Natural killer cell (primary cell): ENCODE results near the gene CEP350. TPM values are rescaled to one million over a fixed set of nuclear protein-coding genes. Genes with fewer than 3 reads are reported as not detected.

Experiments
- ATAC-seq, 3 donors: fragments of 150-1000 bp in 2 of 3; fragments of 200-7000 bp in 1 of 3; cut with Tn5 transposase; 1 replicate in 1 of 3; 2 replicates in 2 of 3; pipeline ENCODE4 v1.10.0; 2021; ENCODE audit warnings: mild to moderate bottlenecking in 2 of 3, moderate library complexity in 2 of 3
- DNase-seq, 2 donors: peaks; one replicate each; pipeline versions ENCODE4 v3.0.0 to v3.0.0-alpha.2; 2013 to 2021; ENCODE audit warnings: mixed read lengths in 1 of 2
- H3K27ac ChIP-seq: one replicate; pipeline ENCODE4 v1.5.1; 2013; ENCODE audit warnings: mild to moderate bottlenecking, low read length
- H3K27me3 ChIP-seq: one replicate; pipeline ENCODE4 v1.6.1; 2013; ENCODE audit warnings: low read length; ENCODE audit not compliant: control insufficient read depth, insufficient read depth
- H3K36me3 ChIP-seq: one replicate; pipeline ENCODE4 v1.6.1; 2013; ENCODE audit warnings: low read length; ENCODE audit not compliant: control insufficient read depth, insufficient read depth
- H3K4me1 ChIP-seq: one replicate; pipeline ENCODE4 v1.6.1; 2013; ENCODE audit warnings: low read length; ENCODE audit not compliant: control insufficient read depth, insufficient read depth
- H3K4me3 ChIP-seq: one replicate; pipeline ENCODE4 v1.5.1; 2013; ENCODE audit warnings: low read length
- H3K9me3 ChIP-seq: one replicate; pipeline ENCODE4 v1.6.1; 2013; ENCODE audit warnings: low read length; ENCODE audit not compliant: control insufficient read depth, insufficient read depth
- H3K27ac Mint-ChIP-seq, 2 donors: one replicate each; pipeline ENCODE4 v1.8.0; 2022; ENCODE audit warnings: mild to moderate bottlenecking in 2 of 2, mixed read lengths in 2 of 2, moderate library complexity in 1 of 2
- H3K27me3 Mint-ChIP-seq, 2 donors: one replicate each; pipeline ENCODE4 v1.8.0; 2022; ENCODE audit warnings: low read depth in 2 of 2, mixed read lengths in 2 of 2
- H3K36me3 Mint-ChIP-seq: one replicate; pipeline ENCODE4 v1.8.0; 2022; ENCODE audit warnings: mixed read lengths
- H3K4me1 Mint-ChIP-seq, 2 donors: one replicate each; pipeline ENCODE4 v1.8.0; 2022; ENCODE audit warnings: mixed read lengths in 2 of 2
- H3K4me3 Mint-ChIP-seq: one replicate; pipeline ENCODE4 v1.8.0; 2022; ENCODE audit warnings: mild to moderate bottlenecking, moderate library complexity, mixed read lengths
- H3K9me3 Mint-ChIP-seq, 2 donors: one replicate each; pipeline ENCODE4 v1.8.0; 2022; ENCODE audit warnings: mixed read lengths in 2 of 2
- WGBS: methylation state at CpG from one replicate; pipeline ENCODE4 v1.1.7; 2013; ENCODE audit warnings: missing lambda C conversion rate; ENCODE audit not compliant: insufficient coverage; 5-methylcytosine and 5-hydroxymethylcytosine counted together
- intact Hi-C: fragments of 100-400 bp; cut with micrococcal nuclease; formaldehyde crosslinking; loops from one replicate; pipeline ENCODE4 v1.14.2; 2022
- total RNA-seq, 4 donors: library from RNA; stranded (reverse); fragments of 120-200 nt in 1 of 4; gene quantifications; one replicate each; pipeline versions ENCODE4 v1.2.3 to v1.2.4, GENCODE V29; 2013 to 2022
- TF ChIP-seq, protein P1 (sequence below): fragments of 200-600 bp; IDR thresholded peaks from one replicate; pipeline ENCODE4 v1.8.0; 2022; ENCODE audit warnings: antibody characterized with exemption

CEP350 gene
- total RNA-seq, 3 donors from 2014 or later (not counting 1 experiment from before 2014, with no cell fraction given): 66.9 to 83.7 (median 75.3) TPM

DNA sequence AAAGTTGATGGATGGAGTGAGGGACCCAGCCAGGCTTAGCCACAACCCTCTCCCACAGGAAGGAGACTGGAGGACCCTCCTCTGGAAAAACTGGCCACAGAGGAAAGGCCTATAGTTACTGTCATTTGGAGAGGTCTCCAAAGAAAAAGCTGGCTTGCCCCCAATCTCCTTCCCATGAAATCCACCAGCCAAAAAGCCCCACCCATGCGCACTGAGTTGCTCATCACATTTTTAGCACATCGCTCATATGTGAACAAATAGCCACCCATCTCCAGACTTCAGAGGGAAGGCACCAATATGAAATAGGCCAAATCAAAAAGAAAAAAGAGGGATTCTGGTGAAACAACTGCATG, 163.1 kb downstream of the CEP350 start:
- Histone ChIP-seq H3K36me3 (peaks cover 2% of the 10 kb centered on the region), H3K27me3 (no peaks in the 10 kb centered on the region), H3K9me3 (no peaks in the 10 kb centered on the region), H3K4me1 (no peaks in the 10 kb centered on the region), H3K27ac (no peak overlapping the region), H3K4me3 (no peak overlapping the region)
- 71% methylated on average over 2 of the region's 2 CpGs for WGBS
- H3K4me1 Mint-ChIP-seq: peaks cover 2% of the 10 kb centered on the region in 2 donors
- peaks cover 0 to 2% of the 10 kb centered on the region in 2 donors for H3K27me3 Mint-ChIP-seq
- intact Hi-C loops: no loop called here
- H3K36me3 Mint-ChIP-seq: no peaks in the 10 kb centered on the region
- DNase-seq (no peak), ATAC-seq (no peak)
- no peak overlapping the region for H3K4me3 Mint-ChIP-seq
- no peak overlapping the region for H3K27ac Mint-ChIP-seq
- TF ChIP-seq, protein P1, sequence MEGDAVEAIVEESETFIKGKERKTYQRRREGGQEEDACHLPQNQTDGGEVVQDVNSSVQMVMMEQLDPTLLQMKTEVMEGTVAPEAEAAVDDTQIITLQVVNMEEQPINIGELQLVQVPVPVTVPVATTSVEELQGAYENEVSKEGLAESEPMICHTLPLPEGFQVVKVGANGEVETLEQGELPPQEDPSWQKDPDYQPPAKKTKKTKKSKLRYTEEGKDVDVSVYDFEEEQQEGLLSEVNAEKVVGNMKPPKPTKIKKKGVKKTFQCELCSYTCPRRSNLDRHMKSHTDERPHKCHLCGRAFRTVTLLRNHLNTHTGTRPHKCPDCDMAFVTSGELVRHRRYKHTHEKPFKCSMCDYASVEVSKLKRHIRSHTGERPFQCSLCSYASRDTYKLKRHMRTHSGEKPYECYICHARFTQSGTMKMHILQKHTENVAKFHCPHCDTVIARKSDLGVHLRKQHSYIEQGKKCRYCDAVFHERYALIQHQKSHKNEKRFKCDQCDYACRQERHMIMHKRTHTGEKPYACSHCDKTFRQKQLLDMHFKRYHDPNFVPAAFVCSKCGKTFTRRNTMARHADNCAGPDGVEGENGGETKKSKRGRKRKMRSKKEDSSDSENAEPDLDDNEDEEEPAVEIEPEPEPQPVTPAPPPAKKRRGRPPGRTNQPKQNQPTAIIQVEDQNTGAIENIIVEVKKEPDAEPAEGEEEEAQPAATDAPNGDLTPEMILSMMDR: no peak
- H3K9me3 Mint-ChIP-seq: no peaks in the 10 kb centered on the region

DNA sequence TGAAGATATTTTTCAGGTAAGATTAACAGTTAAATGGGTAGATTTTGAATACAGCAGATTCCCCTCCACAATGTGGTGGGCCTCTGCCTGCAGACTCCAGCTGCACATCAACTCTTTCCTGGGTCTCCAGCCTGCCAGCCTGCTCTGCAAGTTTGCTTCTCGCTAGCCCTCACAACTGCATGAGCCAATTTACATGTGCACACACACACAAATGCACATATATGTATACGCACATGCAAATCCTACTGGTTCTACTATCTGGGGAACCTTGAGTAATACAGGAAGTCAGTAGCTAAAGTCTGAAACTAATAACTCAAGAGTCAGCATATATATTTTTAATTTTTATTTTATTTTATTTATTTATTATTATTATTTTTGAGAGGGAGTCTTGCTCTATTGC, 165.2 kb downstream of the CEP350 start:
- H3K4me3 Mint-ChIP-seq: no peak overlapping the region
- H3K27ac ChIP-seq: no peak overlapping the region

DNA sequence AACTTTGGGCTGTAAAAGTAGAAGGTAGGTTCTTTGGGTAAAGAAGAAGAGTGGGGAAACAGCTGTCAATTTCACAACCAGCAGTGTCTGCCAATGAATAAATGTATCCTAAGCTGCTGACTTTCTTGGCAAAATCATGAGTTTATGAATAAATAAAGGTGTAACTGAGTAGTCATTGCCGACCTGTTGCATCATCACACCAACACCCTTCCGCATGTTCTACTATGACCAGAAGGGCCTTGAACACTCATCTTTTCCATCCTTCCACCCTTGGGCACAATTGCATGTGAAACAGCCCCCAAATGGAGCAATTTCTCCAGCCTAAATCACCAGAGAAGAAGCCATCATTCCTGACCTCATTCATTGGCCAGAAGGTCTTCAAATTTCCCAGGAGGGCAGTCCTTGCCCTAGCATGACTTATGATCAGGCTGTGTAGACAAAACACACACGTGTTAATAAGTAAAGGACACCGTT, 168.9 kb downstream of the CEP350 start:
- DNase-seq (no peak), ATAC-seq (no peak)
- no peaks in the 10 kb centered on the region for H3K4me1 ChIP-seq
- no peaks in the 10 kb centered on the region for H3K36me3 ChIP-seq
- Mint-ChIP-seq H3K4me1 (no peaks in the 10 kb centered on the region), H3K27me3 (peaks cover 0 to 2% of the 10 kb centered on the region in 2 donors), H3K36me3 (no peaks in the 10 kb centered on the region), H3K9me3 (no peaks in the 10 kb centered on the region), H3K27ac (no peak overlapping the region), H3K4me3 (no peak overlapping the region)
- no peaks in the 10 kb centered on the region for H3K27me3 ChIP-seq
- H3K9me3 ChIP-seq: no peaks in the 10 kb centered on the region
- H3K27ac ChIP-seq: no peak overlapping the region
- 89% methylated on average over 4 of the region's 4 CpGs for WGBS
- H3K4me3 ChIP-seq: no peak overlapping the region
- intact Hi-C loops: no loop called here
- TF ChIP-seq, protein P1: no peak

More for the DNA sequence above, 165.2 kb downstream of the CEP350 start:
- intact Hi-C loops: no loop called here
- no peaks in the 10 kb centered on the region for H3K36me3 Mint-ChIP-seq
- TF ChIP-seq, protein P1: no peak
- no peaks in the 10 kb centered on the region for H3K36me3 ChIP-seq
- H3K4me3 ChIP-seq: no peak overlapping the region
- H3K9me3 Mint-ChIP-seq: no peaks in the 10 kb centered on the region
- H3K4me1 Mint-ChIP-seq: no peaks in the 10 kb centered on the region
- H3K27me3 Mint-ChIP-seq: peaks cover 0 to 2% of the 10 kb centered on the region in 2 donors
- H3K27ac Mint-ChIP-seq: no peak overlapping the region
- DNase-seq (no peak), ATAC-seq (no peak)
- 100% methylated on average over 1 of the region's 2 CpGs for WGBS
- H3K27me3 ChIP-seq: no peaks in the 10 kb centered on the region
- H3K9me3 ChIP-seq: no peaks in the 10 kb centered on the region
- H3K4me1 ChIP-seq: no peaks in the 10 kb centered on the region

DNA sequence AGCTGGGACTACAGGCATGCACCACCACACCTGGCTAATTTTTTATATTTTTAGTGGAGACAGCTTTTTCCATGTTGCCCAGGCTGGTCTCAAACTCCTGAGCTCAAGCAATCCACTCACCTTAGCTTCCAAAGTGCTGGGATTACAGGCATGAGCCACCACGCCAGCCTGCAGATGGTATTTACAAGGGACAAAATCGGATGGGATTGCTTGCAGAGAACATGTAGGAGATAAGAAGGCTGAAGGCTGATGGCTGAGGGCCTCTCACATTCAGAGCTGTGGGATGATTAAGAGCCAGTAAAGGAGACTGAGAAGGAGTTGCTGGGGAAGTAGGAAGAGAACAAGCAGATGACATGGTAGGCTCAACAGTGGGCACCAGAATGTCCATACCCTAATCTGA, 176.0 kb downstream of the CEP350 start:
- DNase-seq (no peak), ATAC-seq (no peak)
- Mint-ChIP-seq H3K4me1 (no peaks in the 10 kb centered on the region), H3K36me3 (no peaks in the 10 kb centered on the region), H3K27ac (no peak overlapping the region), H3K9me3 (no peaks in the 10 kb centered on the region), H3K27me3 (peaks cover 13 to 20% of the 10 kb centered on the region in 2 donors), H3K4me3 (no peak overlapping the region)
- WGBS: 92% methylated on average over 2 of the region's 2 CpGs
- no peaks in the 10 kb centered on the region for H3K27me3 ChIP-seq
- H3K4me3 ChIP-seq: no peak overlapping the region
- TF ChIP-seq, protein P1: no peak
- no peak overlapping the region for H3K27ac ChIP-seq
- H3K36me3 ChIP-seq: no peaks in the 10 kb centered on the region
- no peaks in the 10 kb centered on the region for H3K9me3 ChIP-seq
- peaks cover 3% of the 10 kb centered on the region for H3K4me1 ChIP-seq
- intact Hi-C loops: no loop called here
